HG03196 (cell line): Measurements from ENCODE around the gene LIPT1.
"Not testable (repeated sequence)": the region's sequence is repeated elsewhere in the genome, so short reads cannot be mapped to it uniquely, and the experiment has no call there.

ENCODE experiments used
- ATAC-seq: cut with Tn5 transposase; IDR thresholded peaks from one replicate; pipeline ENCODE4 v1.9.1; 2021; ENCODE audit not compliant: unreplicated experiment

LIPT1 gene

DNA sequence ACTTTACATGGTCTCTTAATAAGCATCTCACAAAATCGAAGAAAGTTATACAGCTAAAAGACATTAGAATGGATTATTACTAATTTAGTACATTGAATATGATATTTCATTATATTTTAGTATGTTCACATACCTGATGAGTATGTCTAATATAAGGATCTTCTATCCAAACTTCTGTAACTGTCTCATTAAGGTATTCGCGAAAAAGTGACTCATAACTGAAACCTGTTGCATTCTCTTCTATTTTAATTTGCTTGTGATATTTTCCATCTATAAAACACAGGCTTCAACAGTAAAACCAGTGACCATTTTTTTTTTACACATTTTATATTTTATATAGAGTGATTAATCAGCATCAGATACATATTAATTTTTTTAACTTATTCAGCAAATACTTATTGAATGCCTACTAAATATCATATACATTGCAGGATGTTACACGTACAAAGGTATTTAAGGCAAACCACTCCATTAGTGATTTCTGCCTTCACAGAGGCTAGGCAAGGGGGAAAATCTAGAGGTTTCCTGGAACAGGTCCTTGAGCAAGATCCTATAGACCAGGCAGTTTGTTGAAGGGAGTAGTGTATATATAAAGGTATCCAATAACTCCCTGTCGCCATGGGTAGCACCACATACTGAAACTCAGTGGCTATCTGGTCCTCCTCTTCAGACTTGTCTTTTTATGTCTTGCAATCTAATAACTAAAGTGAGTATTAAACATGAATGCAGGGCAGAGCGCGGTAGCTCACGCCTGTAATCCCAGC, 16.8 kb downstream of the LIPT1 start:
- ATAC-seq = no peak

DNA sequence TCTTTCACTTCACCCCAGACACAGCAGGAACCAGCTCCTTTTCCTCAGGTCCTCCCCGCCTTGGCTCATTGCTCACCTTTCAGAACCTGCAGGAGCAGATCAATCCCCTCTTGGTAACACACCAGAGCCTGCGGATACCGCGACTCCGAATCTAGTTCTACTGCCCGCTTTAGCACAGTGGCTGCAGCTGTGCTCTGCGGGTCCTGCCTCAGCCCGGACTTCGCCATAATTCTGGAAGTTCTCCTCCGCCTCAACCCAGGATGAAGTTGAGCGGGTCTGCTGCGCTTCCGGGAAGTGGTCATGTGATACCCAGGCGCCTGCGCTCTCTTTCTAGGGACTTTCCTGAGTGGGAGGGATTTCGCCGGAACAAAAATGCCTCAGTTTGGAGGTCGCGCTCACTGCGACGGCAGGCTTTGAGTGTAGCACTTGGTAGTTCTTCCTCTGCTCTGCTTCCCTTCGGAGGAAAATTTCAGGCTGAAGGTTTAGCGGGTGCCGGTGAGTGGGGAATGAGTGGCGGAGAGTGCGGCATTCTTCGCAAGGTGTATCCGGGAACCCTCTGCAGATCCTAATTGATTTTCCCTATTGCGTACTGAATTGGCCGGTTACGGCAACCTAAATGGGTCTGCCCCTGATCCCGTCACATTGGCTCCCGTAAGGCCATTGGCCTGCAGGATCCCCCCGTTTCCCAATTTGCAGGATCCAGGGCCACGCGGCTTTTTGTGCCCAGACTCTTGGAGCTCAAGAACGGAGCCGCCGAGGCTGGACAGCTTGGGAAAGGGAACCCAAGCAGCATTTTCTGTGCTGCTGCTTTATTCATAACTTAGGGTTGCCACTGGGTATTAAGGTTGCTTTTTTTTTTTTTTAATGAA, 26.2 kb downstream of the LIPT1 start, which contains the start of the genes MITD1 and MRPL30:
TSS of gene MITD1 (minus strand) at position 304 of the 869 bp plus-strand sequence. CDS start at position 227, 77 bp downstream.
TSS of gene MRPL30 (plus strand) at position 430 of the 869 bp plus-strand sequence. CDS start 5,020 bp downstream, outside the sequence.
- ATAC-seq = peak; percentile 94

DNA sequence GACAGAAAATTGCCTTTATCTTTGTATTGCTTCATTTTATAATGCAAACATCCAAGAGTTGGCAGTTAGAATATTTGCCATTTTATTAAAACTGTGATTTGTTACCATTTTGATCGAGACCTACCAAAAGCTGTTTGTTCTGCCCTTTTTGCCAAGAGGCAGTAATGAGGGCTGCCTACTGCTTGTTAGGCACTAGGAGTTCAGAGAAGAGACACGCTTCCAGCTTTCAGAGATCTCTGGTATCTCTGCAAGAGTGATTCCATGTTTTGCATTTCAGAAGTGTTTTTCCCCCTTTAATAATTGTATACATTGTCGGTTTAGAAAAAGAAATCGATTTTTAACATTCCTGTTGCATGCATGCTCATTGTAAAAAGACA, 26.8 kb downstream of the LIPT1 start:
- ATAC-seq = no peak

DNA sequence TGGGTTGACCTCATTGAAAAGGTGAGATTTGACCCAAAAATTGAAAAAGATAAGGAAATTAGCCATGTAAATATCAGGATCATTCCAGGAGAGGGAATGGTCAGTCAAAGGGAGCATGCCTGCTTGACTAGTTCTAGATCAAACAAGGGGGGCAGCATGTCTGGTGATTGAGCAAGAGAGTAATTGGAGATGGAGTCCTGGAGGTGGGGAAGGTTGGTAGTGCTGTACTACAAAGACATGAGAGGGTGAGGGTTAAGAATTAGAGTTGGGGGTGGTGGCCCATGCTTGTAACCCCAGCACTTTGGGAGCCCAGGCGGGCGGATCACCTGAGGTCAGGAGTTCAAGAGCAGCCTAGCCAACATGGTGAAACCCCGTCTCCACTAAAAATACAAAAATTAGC, 28.3 kb downstream of the LIPT1 start:
- ATAC-seq = no peak

DNA sequence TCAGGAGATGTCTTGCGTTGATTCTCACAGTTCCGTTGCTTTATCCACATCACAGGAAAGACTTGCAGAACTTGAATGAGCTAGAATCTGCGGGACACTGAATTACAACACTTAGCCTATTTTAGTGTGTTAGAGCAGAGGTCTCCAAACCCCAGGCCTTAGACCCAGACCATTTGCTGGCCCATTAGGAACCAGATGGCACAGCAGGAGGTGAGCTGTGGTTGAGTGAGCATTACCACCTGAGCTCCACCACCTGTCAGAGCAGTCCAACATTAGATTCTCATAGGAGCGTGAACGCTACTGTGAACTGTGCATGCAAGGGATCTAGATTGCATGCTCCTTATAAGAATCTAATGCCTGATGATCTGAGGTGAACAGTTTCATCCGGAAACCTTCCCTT, 30.0 kb downstream of the LIPT1 start:
- no peak for ATAC-seq

DNA sequence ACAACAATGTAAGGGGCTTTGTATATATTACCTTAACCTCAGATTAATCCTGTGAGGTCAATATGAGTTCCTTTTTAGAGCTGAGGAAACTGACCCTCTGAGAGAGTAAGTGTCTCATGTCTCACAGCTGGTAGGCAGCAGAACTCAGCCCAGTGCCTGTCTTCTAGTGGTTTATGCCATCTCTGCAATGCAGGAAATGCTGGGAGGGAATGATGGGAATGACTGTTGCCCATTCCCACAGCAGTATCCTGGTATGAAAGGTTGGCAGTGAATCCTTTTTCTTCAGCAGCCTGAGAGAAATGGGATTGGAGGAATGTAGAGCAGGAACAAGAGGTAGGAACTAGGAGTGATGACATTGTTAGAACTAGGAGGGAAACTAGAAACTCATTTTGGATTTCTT, 32.2 kb downstream of the LIPT1 start:
- no peak for ATAC-seq

DNA sequence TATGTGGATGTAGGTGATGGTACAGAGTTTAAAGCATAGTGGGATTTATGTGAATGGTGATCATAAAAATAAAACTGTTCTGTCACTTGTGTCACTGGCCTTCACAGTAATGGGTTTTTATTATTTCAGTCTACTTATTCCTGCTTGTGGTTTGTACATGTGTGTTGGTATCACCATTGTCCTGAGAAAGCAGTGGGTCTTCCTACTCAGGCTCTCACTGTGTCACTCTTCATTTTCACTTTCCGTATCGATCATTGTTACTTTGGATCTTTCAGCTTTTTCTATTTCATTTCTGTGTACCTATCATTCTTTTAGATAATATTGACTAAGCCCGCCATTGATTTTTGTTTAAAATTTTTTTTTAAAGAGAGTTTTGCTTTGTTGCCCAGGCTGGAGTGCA, 33.6 kb downstream of the LIPT1 start:
- ATAC-seq = no peak

DNA sequence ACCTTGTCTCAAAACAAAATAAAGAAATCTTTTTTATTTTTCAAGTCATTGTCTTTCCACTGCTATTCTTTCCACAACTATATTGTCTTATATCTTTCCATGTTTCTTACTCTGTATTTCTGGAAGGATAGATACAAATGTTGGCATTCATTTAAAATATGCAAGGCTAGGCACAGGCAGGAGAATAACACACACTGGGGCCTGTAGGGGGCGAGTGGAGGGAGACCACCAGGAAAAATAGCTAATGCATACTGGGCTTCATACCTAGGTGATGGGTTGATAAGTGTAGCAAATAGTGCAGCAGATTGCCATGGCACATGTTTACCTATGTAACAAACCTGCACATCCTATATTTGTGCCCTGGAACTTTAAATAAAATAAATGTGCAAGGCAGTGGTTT, 35.8 kb downstream of the LIPT1 start:
- no peak for ATAC-seq

DNA sequence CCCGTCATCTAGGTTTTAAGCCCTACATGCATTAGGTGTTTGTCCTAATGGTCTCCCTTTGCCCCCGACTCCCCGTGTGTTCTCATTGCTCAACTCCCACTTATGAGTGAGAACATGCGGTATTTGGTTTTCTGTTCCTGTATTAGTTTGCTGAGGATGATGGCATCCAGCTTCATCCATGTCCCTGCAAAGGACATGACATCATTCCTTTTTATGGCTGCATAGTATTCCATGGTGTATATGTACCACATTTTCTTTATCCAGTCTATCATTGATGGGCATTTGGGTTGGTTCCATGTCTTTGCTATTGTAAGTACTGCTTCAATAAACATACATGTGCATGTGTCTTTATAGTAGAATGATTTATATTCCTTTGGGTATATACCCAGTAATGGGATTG, 37.6 kb downstream of the LIPT1 start:
- ATAC-seq = not testable (repeated sequence)

DNA sequence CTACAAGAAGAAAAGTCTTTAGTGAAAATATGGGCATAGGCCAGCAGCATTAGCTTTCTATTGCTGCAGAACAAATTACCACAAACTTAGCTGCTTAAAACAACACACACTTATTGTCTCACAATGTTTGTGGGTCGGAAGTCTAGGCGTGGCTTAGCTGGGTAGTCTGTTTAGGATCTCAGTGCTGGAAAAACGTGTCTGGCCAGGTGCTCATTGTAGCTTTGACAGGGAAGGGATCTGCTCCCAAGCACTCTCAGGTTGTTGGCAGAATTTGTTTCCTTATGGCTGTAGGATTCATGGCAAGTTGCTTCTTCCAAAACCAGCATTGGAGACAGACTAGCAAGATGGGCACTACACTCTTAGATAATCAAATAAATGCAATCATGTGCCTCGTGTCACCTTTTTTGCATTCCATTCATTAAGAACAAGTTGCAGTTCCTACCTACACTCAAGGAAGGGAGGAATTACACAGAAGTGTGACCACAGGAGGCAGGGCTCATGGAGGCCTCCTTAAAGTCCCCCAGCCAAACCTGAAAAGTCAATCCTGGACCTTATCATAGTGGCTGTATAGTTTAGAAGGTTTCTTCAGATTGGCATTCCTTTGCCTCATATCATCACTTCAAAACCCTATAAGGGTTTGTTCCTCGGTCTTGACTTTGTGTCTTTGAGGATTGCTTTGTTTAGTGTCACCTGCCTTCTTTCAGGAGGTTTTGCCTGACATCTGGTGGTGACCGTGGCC, 43.5 kb downstream of the LIPT1 start:
- no peak for ATAC-seq

DNA sequence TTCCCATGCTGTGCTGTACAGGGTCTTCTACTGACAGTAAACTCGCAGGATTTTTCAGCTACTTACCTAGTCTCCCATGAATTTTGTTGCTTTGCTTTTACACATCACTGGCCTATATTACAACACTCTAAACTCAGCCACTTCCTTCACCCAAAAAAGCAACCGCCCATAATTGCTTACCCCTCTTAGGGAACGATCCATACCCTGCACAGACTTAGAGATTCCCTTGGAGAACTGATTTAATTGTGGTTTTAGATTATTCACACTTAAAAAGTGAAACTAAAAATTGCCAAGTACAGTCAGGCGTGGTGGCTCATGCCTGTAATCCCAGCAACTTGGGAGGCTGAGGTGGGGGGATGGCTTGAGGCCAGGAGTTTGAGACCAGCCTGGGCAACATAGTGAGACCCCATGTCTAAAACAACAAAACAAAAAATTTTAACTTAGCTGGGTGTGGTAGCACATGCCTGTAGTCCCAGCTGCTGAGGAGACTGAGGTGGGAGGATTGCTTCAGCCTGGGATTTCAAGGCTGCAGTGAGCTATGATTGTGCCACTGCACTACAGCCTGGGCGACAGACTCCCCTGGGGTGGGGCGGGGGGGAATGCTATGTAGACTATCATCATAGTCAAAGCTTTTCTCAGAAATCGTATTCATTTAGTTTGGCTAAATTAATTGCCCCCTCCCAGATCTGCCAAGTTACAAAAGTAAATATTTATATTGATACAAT, 45.5 kb downstream of the LIPT1 start:
- no peak for ATAC-seq

DNA sequence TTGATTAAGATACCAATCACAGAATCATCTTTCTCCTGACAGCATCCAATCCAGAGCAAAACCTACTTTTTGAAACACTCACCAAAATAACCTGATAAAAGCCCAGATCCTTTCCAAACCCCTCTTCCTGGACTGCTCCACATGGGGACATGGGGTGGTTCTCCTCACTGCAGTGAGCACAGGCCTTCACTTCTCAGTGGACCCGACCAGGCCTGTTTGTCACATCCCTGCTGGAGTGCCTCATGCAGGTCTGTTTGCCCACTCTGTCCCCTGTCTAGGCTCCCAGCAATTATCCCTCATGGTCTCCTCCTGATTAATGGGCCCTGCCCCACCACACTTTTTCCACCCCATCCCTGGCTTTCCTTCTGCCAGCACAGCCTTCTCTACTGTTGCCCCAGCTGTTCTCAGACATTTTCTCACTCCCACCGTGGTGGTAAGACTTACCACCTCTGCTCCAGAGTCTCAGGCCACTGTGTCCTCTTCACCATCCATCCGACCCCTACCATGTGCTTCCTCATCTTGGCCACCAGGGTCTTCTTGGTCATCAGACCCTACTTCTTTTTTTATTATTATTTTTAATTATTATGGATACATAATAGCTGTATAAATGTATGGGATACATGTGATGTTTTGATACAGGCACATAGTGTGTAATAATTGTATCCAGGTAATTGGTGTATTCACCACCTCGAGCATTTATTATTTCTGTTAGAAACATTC, 47.4 kb downstream of the LIPT1 start:
- ATAC-seq = no peak

DNA sequence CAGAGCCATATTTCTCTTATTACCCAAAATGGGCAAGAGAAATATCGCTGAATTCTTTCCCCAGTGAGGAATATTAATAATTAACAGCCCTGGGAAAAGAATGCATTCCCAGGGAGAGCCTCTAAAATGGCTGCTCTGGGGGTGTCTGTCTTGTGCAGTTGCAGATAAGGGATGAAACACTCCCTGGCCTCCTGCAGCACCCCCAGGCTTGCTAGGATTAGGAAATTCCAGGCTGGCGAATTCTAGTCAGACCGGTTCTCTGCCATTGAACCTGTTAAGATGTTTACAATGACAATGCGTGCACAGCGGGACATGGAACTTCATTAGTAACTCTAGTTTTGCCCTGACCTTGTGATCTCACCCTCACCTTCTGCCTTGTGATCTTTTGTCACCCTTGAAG, 50.7 kb downstream of the LIPT1 start:
- ATAC-seq = no peak
